ENCODE results near the gene UBXN6.
A peak's percentile ranks its signal among the peaks of the same experiment; 100 is the strongest.

Gene UBXN6

GRCh38 chr19:4403005-4403761 lies 54.4 kb downstream of the UBXN6 start:
- Histone ChIP-seq H2AFZ (ENCODE audit: low read depth, low read length, severe bottlenecking) (no peak overlapping the region), H3K79me2 (ENCODE audit: insufficient read depth, low read length) (peaks cover 76% of the 10 kb centered on the region), H3K9me3 (ENCODE audit: insufficient read depth, low read length) (no peaks in the 10 kb centered on the region), H3K27me3 (ENCODE audit: low read length) (no peaks in the 10 kb centered on the region), H3K9me2 (replicated peaks; ENCODE audit: insufficient read depth, low read length) (no peaks in the 10 kb centered on the region), H3K9ac (ENCODE audit: low read length) (peak overlapping the region; percentile 99), H3K4me2 (ENCODE audit: low read depth, low read length, poor library complexity, severe bottlenecking) (peak overlapping the region; percentile 80), H3K27ac (ENCODE audit: low read depth, low read length) (peak overlapping the region; percentile 71), H3F3A (ENCODE audit: insufficient read depth) (peaks cover 8% of the 10 kb centered on the region; the same call in 1 of the 2 replicates), H3K4me3 (ENCODE audit: insufficient read depth, low read length, poor library complexity, severe bottlenecking) (peak overlapping the region; percentile 98), H4K20me1 (ENCODE audit: low read depth, low read length) (peaks cover 10% of the 10 kb centered on the region; the same call in 1 of the 2 replicates), H3K36me3 (ENCODE audit: low read length) (peaks cover 13% of the 10 kb centered on the region; the same call in 1 of the 2 replicates)
- TF ChIP-seq CTCF (IDR thresholded peaks at IDR 0.05; ENCODE audit: insufficient read depth, low read length, poor library complexity, severe bottlenecking): no peak
- TF ChIP-seq EZH2phosphoT487 (conservative IDR thresholded peaks at IDR 0.05; ENCODE audit: low read length): no peak

- H3K27ac ChIP-seq (ENCODE audit: low read depth, low read length): peak within 1 kb of the TSS; percentile 71
- H3K27me3 ChIP-seq (ENCODE audit: low read length): no peaks in the 10 kb centered on the region
- TF ChIP-seq EZH2phosphoT487 (conservative IDR thresholded peaks at IDR 0.05; ENCODE audit: low read length): no peak
- TF ChIP-seq CTCF (IDR thresholded peaks at IDR 0.05; ENCODE audit: insufficient read depth, low read length, poor library complexity, severe bottlenecking): no peak
- H4K20me1 ChIP-seq (ENCODE audit: low read depth, low read length): peaks cover 10% of the 10 kb centered on the region; the same call in 1 of the 2 replicates
- no peaks in the 10 kb centered on the region for H3K9me2 ChIP-seq (replicated peaks; ENCODE audit: insufficient read depth, low read length)
- peaks cover 13% of the 10 kb centered on the region; the same call in 1 of the 2 replicates for H3K36me3 ChIP-seq (ENCODE audit: low read length)
- peak within 1 kb of the TSS; percentile 99 for H3K9ac ChIP-seq (ENCODE audit: low read length)
- H3K79me2 ChIP-seq (ENCODE audit: insufficient read depth, low read length): peaks cover 76% of the 10 kb centered on the region
- H3F3A ChIP-seq (ENCODE audit: insufficient read depth): peaks cover 8% of the 10 kb centered on the region; the same call in 1 of the 2 replicates
- peak within 1 kb of the TSS; percentile 84 for H3K4me2 ChIP-seq (ENCODE audit: low read depth, low read length, poor library complexity, severe bottlenecking)
- H2AFZ ChIP-seq (ENCODE audit: low read depth, low read length, severe bottlenecking): no peak within 1 kb of the TSS
- H3K9me3 ChIP-seq (ENCODE audit: insufficient read depth, low read length): no peaks in the 10 kb centered on the region
- peak within 1 kb of the TSS; percentile 98 for H3K4me3 ChIP-seq (ENCODE audit: insufficient read depth, low read length, poor library complexity, severe bottlenecking)
Measured at GRCh38 chr19:4402171-4403004, 55.2 kb downstream of the UBXN6 start, which contains the start of gene CHAF1A. TSS of gene CHAF1A (plus strand) at chr19:4402640. CDS start at chr19:4402763, 123 bp downstream.

- Histone ChIP-seq H3K27ac (ENCODE audit: low read depth, low read length) (peak overlapping the region; percentile 62), H3K9me3 (ENCODE audit: insufficient read depth, low read length) (no peaks in the 10 kb centered on the region), H3K79me2 (ENCODE audit: insufficient read depth, low read length) (peaks cover 76% of the 10 kb centered on the region), H3K9ac (ENCODE audit: low read length) (peak overlapping the region; percentile 99), H3F3A (ENCODE audit: insufficient read depth) (peaks cover 8% of the 10 kb centered on the region; the same call in 1 of the 2 replicates), H3K36me3 (ENCODE audit: low read length) (peaks cover 13% of the 10 kb centered on the region; the same call in 1 of the 2 replicates), H3K4me2 (ENCODE audit: low read depth, low read length, poor library complexity, severe bottlenecking) (peak overlapping the region; percentile 84), H3K9me2 (replicated peaks; ENCODE audit: insufficient read depth, low read length) (no peaks in the 10 kb centered on the region), H3K4me3 (ENCODE audit: insufficient read depth, low read length, poor library complexity, severe bottlenecking) (peak overlapping the region; percentile 59), H2AFZ (ENCODE audit: low read depth, low read length, severe bottlenecking) (no peak overlapping the region), H3K27me3 (ENCODE audit: low read length) (no peaks in the 10 kb centered on the region), H4K20me1 (ENCODE audit: low read depth, low read length) (peaks cover 10% of the 10 kb centered on the region; the same call in 1 of the 2 replicates)
- TF ChIP-seq CTCF (IDR thresholded peaks at IDR 0.05; ENCODE audit: insufficient read depth, low read length, poor library complexity, severe bottlenecking): no peak
Measured at GRCh38 chr19:4401769-4402170, 55.8 kb downstream of the UBXN6 start.
